Endothelial cell of coronary artery (primary cell): ENCODE measurements around the gene IGLL5. TPM values are rescaled to one million over a fixed set of nuclear protein-coding genes. Genes with fewer than 3 reads are reported as not detected.

ENCODE experiments used
- total RNA-seq: library from RNA; depleted of rRNA; stranded (reverse); fragments of >200 nt; gene quantifications from 2 replicates; pipeline ENCODE4 v1.2.3, GENCODE V29; 2014

Gene IGLL5
- total RNA-seq = not detected in 2 replicates

DNA sequence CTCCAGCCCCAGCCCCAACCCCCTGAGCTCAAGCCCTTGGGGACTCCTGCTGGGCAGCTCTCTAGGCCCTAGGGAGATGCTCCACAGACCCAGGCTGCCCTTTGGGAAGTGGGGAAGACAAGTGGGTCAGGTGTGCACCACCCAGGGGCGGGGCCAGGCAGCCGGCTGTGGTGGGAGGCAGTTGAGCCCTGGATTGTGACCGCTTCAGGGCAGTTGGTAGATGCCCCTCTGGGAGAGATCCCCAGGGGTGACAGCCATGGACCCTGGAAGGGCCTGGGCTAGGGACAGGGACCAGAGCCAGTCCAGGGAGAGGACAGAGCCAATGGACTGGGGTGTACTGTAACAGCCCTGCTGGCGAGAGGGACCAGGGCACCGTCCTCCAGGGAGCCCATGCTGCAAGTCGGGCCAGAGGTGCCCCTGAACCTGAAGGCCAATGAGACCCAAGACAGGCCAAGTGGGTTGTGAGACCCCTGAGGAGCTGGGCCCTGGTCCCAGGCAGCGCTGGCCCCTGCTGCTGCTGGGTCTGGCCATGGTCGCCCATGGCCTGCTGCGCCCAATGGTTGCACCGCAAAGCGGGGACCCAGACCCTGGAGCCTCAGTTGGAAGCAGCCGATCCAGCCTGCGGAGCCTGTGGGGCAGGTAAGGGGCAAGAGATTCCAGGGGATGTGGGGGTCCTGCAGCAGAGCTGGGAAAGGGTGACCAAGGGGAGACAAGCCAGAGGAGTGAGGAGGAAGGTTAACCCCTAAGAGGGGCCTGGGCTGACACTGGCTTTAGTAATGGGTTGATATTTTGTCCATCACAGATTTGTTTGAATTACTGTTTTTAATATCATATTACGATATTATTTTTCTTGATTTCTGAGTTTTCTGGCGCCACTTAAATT is at the start of gene IGLL5:
IGLL5 (plus strand) TSS at position 196 of the 883 bp plus-strand sequence; CDS start at position 434, 238 bp downstream.

Other genes starting within 250 kb of the IGLL5 start
- gene GGTLC2, start 243.2 kb upstream of the IGLL5 start, total RNA-seq = not detected in 2 replicates
- 0.66 and 1.7 TPM in 2 replicates for gene GNAZ, start 182.7 kb downstream of the IGLL5 start, total RNA-seq